Mesothelial cell of epicardium (in vitro differentiated cells): ENCODE measurements around the gene CMSS1. TPM values are rescaled to one million over a fixed set of nuclear protein-coding genes. Genes with fewer than 3 reads are reported as not detected.
A peak's percentile ranks its signal among the peaks of the same experiment; 100 is the strongest.

ENCODE experiments used
- DNase-seq, 2 experiments: peaks; one replicate each; pipeline ENCODE4 v3.0.0; 2021; ENCODE audit warnings: low spot score in 2 of 2; ENCODE audit not compliant: unreplicated experiment in 2 of 2
- H3K27ac Mint-ChIP-seq: 2 replicates; pipeline ENCODE4 v1.8.0; 2021; ENCODE audit warnings: mixed read lengths
- H3K27me3 Mint-ChIP-seq: 2 replicates; pipeline ENCODE4 v1.8.0; 2021; ENCODE audit warnings: low read depth, mixed read lengths
- H3K36me3 Mint-ChIP-seq: 2 replicates; pipeline ENCODE4 v1.8.0; 2021; ENCODE audit warnings: mixed read lengths
- H3K4me1 Mint-ChIP-seq: 2 replicates; pipeline ENCODE4 v1.8.0; 2021; ENCODE audit warnings: mixed read lengths
- H3K4me3 Mint-ChIP-seq: 2 replicates; pipeline ENCODE4 v1.8.0; 2021; ENCODE audit warnings: mild to moderate bottlenecking, moderate library complexity, mixed read lengths
- H3K9me3 Mint-ChIP-seq: 2 replicates; pipeline ENCODE4 v1.8.0; 2021; ENCODE audit warnings: mixed read lengths
- CTCF ChIP-seq: fragments of 200-600 bp; sonication (generic); IDR thresholded peaks from one replicate; pipeline ENCODE4 v1.5.0; 2021; ENCODE audit warnings: antibody characterized with exemption; ENCODE audit not compliant: unreplicated experiment
- total RNA-seq: library from RNA; stranded (reverse); gene quantifications from 3 replicates; pipeline ENCODE4 v1.2.1, GENCODE V29; 2021

Gene CMSS1
- total RNA-seq, 1 donor from 2014 or later = 30.0 TPM

- TF ChIP-seq CTCF = no peak
- Mint-ChIP-seq H3K36me3 (no peaks in the 10 kb centered on the region), H3K4me1 (peaks cover 41% of the 10 kb centered on the region), H3K27me3 (no peaks in the 10 kb centered on the region), H3K9me3 (no peaks in the 10 kb centered on the region), H3K4me3 (no peak overlapping the region), H3K27ac (no peak overlapping the region)
- no peak for DNase-seq
Observed at GRCh38 chr3:100029052-100029451, 211.4 kb downstream of the CMSS1 start.

GRCh38 chr3:100029689-100030088 is 212.0 kb downstream of the CMSS1 start:
- Mint-ChIP-seq H3K36me3 (no peaks in the 10 kb centered on the region), H3K27ac (peak overlapping the region; percentile 13), H3K9me3 (no peaks in the 10 kb centered on the region), H3K27me3 (no peaks in the 10 kb centered on the region), H3K4me3 (no peak overlapping the region), H3K4me1 (peaks cover 41% of the 10 kb centered on the region)
- no peak for TF ChIP-seq CTCF
- no peak for DNase-seq

DNA sequence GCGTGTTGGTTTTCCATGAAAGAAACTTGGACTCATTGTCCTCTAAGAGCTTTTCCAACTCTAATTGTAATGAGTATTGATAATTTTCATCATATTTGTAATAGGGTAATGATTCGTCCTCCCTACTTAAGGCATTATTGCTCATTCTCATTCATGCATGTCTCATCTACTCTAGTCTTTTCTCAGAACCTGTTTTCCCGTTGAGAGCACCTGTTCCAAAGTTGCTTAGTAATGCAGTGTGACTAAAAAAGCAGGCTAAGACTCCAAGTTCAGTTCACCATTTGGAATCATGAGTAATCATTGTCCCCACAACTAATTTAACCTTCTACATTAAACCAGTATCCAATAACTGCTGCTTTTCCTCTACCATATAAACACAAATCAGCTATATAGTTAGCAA is 212.7 kb downstream of the CMSS1 start:
- H3K4me3 Mint-ChIP-seq = no peak overlapping the region
- no peaks in the 10 kb centered on the region for H3K27me3 Mint-ChIP-seq
- no peaks in the 10 kb centered on the region for H3K9me3 Mint-ChIP-seq
- peaks cover 38% of the 10 kb centered on the region for H3K4me1 Mint-ChIP-seq
- no peak for DNase-seq
- no peak for TF ChIP-seq CTCF
- no peaks in the 10 kb centered on the region for H3K36me3 Mint-ChIP-seq
- no peak overlapping the region for H3K27ac Mint-ChIP-seq

DNA sequence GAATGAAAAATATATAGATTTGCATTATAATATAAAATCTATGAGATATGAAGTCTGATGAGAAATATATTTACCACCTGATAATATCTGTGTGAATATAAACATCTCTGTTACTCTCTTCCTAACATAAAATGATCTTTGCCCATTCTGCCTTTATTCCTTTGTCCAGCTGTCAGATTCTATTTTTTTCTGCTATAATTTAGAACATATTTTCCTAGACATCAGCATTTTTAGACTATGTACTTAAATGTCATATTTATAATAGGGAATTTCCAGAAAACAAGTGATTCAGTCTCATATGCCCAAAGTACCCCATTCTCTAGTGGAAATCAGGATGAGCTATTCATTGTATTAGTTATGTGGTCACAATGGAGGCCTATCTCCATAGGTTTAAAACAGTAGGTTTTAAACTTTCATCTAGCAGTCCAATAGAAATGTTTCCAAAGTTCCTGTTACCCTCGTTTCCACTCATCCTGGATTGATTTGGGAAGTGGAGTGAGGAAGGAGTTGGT is 213.3 kb downstream of the CMSS1 start:
- H3K27ac Mint-ChIP-seq = no peak overlapping the region
- H3K36me3 Mint-ChIP-seq = no peaks in the 10 kb centered on the region
- no peak overlapping the region for H3K4me3 Mint-ChIP-seq
- no peaks in the 10 kb centered on the region for H3K9me3 Mint-ChIP-seq
- no peaks in the 10 kb centered on the region for H3K27me3 Mint-ChIP-seq
- peaks cover 35% of the 10 kb centered on the region for H3K4me1 Mint-ChIP-seq
- no peak for DNase-seq
- TF ChIP-seq CTCF = no peak

GRCh38 chr3:100032243-100032642 is 214.6 kb downstream of the CMSS1 start:
- Mint-ChIP-seq H3K27me3 (no peaks in the 10 kb centered on the region), H3K9me3 (no peaks in the 10 kb centered on the region), H3K4me1 (peaks cover 35% of the 10 kb centered on the region), H3K4me3 (no peak overlapping the region), H3K27ac (peak overlapping the region; percentile 62), H3K36me3 (no peaks in the 10 kb centered on the region)
- no peak for TF ChIP-seq CTCF
- no peak for DNase-seq

- Mint-ChIP-seq H3K4me3 (no peak overlapping the region), H3K9me3 (no peaks in the 10 kb centered on the region), H3K4me1 (peaks cover 35% of the 10 kb centered on the region), H3K27ac (peak overlapping the region; percentile 94), H3K36me3 (no peaks in the 10 kb centered on the region), H3K27me3 (no peaks in the 10 kb centered on the region)
- no peak for TF ChIP-seq CTCF
- DNase-seq = no peak
Observed at GRCh38 chr3:100033184-100033583, 215.5 kb downstream of the CMSS1 start.
